ENCODE measurements around the gene ADK.
A peak's percentile ranks its signal among the peaks of the same experiment; 100 is the strongest.

The ADK gene

GRCh38 chr10:74234569-74234968 is 83.5 kb downstream of the ADK start:
- FAIRE-seq = no peak

DNA sequence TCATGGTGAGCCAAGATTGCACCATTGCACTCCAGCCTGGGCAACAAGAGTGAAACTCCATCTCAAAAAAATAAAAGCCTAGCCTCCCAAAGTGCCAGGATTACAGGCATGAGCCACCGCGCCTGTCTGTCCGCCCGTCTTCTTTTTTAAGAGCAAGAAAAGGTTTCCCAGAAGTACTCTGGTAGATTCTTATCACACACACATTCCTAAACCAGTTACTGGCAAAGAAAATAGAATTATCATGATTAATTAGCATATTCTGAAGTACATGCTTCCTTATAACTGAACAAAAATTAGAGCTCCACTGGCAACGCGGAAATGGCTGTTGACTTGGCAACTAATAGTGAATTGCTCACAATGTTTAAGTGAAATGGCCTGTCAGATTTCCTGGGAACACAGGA is 87.0 kb downstream of the ADK start:
- FAIRE-seq (no peak), DNase-seq (ENCODE audit: low spot score) (no peak)

More at GRCh38 chr10:74234569-74234968, 83.5 kb downstream of the ADK start:
- DNase-seq (ENCODE audit: low spot score) = no peak

DNA sequence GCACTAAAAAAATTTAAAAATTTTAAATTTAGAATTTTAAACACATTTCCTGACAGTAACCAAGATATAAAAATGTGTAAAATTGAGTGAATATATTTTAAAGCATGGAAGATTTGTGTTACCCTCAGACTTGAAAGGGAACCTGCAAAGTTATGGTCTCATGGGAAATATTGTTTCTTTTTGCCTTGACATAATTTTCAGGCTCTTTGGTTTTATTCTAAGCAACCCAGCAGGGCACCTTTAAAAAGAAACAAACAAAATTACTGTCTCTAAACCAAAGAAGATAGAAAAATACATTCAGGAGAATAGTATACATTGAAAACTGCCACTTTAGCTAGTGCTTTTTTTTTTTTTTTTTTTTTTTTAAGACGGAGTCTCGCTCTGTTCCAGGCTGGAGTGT is 87.5 kb downstream of the ADK start:
- FAIRE-seq (no peak), DNase-seq (ENCODE audit: low spot score) (no peak)

GRCh38 chr10:74243067-74243466 is 92.0 kb downstream of the ADK start:
- DNase-seq (ENCODE audit: low spot score) = no peak
- FAIRE-seq = no peak

- FAIRE-seq (no peak), DNase-seq (ENCODE audit: low spot score) (no peak)
These were observed 93.2 kb downstream of the ADK start for GRCh38 chr10:74244097-74244685.

GRCh38 chr10:74244807-74245206 is 93.8 kb downstream of the ADK start:
- DNase-seq (ENCODE audit: low spot score) = no peak
- no peak for FAIRE-seq

GRCh38 chr10:74246495-74246894 is 95.5 kb downstream of the ADK start:
- DNase-seq (ENCODE audit: low spot score) (no peak), FAIRE-seq (no peak)

DNA sequence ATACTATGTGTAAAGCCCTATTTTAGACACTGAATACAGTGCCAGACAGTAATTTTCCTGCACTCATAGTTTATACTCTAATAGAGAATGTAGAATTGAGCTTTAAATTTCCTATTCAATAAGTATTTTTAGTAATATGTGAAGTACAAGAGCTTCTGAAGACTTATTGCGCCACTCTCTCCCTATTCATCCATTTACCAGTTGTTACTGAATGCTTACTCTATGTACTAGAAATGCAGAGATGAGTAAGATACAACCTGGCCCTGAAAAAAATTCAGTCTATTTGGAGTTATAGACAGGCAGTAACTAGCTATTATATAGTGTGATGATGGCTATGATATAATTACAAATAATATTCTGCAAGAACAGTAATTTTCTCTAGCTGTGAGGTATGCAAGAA is 98.8 kb downstream of the ADK start:
- no peak for FAIRE-seq
- no peak for DNase-seq (ENCODE audit: low spot score)

DNA sequence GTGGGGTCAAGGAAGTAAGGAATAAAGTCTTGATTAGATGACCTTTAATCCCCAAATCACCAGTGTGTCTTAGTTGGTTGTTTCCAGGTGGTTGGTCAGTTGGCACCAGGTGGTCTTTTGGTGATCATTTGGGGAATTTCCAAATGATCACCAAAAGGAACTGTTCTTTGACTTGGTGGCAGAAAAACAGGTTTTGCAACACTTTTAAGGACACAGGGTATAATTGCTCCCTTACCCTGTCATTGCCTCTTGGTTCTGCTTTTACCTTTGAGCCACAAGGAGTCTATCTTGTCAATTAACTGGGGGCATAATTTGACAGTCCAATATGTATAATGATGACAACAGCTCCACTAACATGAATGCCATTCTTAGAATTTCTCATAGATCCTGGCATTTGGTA is 104.2 kb downstream of the ADK start:
- FAIRE-seq = no peak
- no peak for DNase-seq (ENCODE audit: low spot score)

GRCh38 chr10:74255888-74256357 is 104.9 kb downstream of the ADK start:
- no peak for DNase-seq (ENCODE audit: low spot score)
- no peak for FAIRE-seq

GRCh38 chr10:74262856-74263255 is 111.8 kb downstream of the ADK start:
- FAIRE-seq (no peak), DNase-seq (ENCODE audit: low spot score) (no peak)

DNA sequence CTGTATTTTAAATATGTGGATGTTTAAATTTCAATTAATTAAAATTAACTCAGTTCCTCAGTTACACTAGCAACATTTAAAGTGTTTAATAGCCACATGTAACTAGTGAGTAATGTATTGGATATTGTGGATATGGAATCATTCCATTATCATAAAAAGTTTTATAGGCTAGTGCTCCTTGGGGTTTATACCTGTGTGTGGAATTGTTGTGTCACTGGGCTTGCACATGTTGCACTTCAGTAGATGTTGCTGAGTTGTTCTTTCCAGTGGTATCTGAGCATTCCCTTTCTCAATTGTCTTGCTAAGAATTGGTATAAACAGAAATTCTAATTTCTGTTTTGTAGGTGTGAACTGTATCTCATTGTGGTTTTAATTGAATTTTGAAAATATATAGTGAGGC is 113.0 kb downstream of the ADK start:
- no peak for DNase-seq (ENCODE audit: low spot score)
- FAIRE-seq = no peak

- FAIRE-seq (no peak), DNase-seq (ENCODE audit: low spot score) (no peak)
These were observed 121.3 kb downstream of the ADK start for GRCh38 chr10:74272288-74272687.

- FAIRE-seq (no peak), DNase-seq (ENCODE audit: low spot score) (no peak)
These were observed 124.8 kb downstream of the ADK start for GRCh38 chr10:74275755-74276290.

DNA sequence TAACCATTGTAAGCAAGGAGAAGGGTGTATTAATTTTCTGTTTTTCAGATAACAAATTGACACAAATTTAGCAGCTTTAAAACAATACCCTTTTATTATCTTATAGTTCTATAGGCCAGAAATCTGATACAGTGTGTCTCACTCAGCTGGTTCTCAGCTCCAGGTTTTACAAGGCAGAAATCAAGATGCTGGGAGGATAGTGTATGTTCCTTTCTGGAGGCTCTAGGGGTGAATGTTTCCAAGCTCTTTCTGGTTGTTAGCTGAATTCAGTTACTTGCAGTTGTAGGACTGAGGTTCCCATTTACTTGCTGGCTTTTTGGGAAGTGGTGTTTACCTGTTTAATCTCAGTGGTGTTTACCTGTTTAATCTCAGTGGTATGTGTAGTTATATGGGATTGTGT is 125.4 kb downstream of the ADK start:
- DNase-seq (ENCODE audit: low spot score) (no peak), FAIRE-seq (no peak)

GRCh38 chr10:74282151-74282847 is 131.3 kb downstream of the ADK start:
- DNase-seq (ENCODE audit: low spot score) = no peak
- no peak for FAIRE-seq

- DNase-seq (ENCODE audit: low spot score) = no peak
- FAIRE-seq = no peak
These were observed 131.8 kb downstream of the ADK start for GRCh38 chr10:74282848-74283210.

DNA sequence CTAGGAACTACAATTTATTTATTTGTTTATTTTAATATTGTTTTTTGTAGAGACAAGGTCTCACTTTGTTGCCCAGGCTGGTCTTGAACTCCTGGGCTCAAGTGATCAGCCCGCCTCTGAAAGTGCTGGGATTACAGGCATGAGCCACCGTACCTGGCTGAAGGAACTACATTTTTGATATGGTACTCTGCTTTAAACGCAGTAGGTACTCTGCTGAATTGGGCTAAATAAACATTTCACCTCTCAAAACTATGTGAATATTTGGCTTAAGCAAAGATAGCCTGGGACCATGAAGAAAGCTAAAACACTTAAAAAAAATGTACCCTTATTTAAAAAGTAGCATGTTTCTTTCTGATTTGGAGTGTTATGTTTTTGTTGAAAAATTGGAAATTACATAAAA is 138.2 kb downstream of the ADK start:
- DNase-seq (ENCODE audit: low spot score) (no peak), FAIRE-seq (no peak)

DNA sequence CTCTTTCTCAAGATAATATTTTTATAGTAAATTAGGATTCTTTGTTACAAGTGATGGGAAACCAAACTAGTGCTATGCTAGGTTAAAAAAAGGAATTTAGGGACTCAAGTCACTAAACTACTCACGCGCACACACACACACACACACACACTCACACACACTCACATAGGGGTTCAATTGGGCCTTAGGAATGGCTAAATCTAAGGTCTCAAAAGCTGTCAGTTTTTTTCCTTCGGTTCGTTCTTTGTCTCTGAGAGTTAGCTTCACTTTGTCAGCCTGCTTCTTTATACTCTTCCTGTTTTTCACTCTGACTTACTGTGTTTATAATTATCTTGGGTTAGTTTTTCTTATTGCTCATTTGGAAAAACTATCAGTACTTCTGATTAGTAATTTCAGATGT is 138.9 kb downstream of the ADK start:
- no peak for FAIRE-seq
- DNase-seq (ENCODE audit: low spot score) = no peak

GRCh38 chr10:74290708-74291107 is 139.7 kb downstream of the ADK start:
- DNase-seq (ENCODE audit: low spot score) = peak; percentile 28
- FAIRE-seq = no peak

DNA sequence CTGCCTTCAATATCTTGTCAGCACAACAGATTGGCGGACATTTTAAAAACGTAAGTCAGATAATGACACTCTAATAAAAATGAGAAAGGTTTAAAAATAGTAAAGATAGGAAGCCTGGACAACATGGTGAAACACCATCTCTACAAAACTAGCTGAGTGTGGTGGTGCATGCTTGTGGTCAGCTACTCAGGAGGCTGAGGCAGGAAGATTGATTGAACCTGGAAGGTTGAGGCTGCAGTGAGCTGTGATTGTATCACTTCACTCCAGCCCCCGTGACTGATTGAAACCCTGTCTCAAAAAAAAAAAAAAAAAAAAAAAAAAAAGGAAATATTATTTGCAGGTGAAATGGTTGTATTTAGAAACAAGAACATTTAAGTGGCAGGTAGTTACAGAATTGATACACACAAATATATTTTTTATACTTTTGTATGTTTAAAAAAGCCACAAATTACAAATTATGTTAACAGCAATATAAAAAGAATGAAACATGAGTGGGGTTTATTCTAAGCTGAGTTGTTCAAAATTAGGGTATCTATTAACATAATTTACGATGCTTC is 141.9 kb downstream of the ADK start:
- peak; percentile 15 for DNase-seq (ENCODE audit: low spot score)
- no peak for FAIRE-seq

GRCh38 chr10:74293686-74294371 is 142.8 kb downstream of the ADK start:
- DNase-seq (ENCODE audit: low spot score) (peak; percentile 34), FAIRE-seq (no peak)
